Sigmoid colon (tissue), 4 donors: ENCODE results near the gene DYNC1LI2.
A peak's percentile ranks its signal among the peaks of the same experiment; 100 is the strongest.

Experiments
- POLR2A ChIP-seq, 2 donors: fragments of 450-650 bp; IDR thresholded peaks; one replicate each; pipeline ENCODE4 v1.6.1; 2016; ENCODE audit warnings: antibody characterized with exemption in 2 of 2, mild to moderate bottlenecking in 2 of 2, moderate library complexity in 2 of 2
- POLR2AphosphoS5 ChIP-seq, 4 donors: sonication (generic); formaldehyde crosslinking; IDR thresholded peaks; one replicate each; pipeline ENCODE4 v1.6.1; 2017; ENCODE audit warnings: antibody characterized with exemption in 4 of 4

DNA sequence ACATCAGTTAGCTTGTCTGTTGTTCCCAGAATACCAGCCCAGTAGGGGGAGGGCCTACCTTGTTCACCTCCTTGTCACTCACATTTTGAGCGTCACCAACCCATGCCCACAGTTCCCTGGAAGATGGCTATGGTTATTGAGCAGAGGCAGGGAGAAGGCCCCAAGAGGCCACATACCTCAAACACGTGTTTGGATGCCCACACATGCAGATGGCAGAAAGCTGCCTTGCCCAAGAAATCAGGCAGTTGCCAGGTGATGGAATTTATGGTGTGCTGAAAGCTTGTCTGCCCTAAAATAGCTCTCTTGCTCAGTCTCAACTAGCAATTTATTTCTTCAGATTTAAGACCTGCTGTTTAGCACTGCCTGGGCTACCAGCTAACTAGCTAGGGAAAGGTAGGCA, 38.3 kb downstream of the DYNC1LI2 start:
- TF ChIP-seq POLR2A (IDR thresholded peaks at IDR 0.05) (no peak), POLR2AphosphoS5 (IDR thresholded peaks at IDR 0.05) (peak in 1 of 4 donors; percentile 13)
